MM.1S (cell line): ENCODE measurements around the gene STX12.

Experiments used
- DNase-seq: peaks from one replicate; pipeline ENCODE4 v3.0.0-alpha.2; 2015
- H2AFZ ChIP-seq: fragments of 300-600 bp; sonication (generic); 2 replicates; pipeline ENCODE4 v1.6.0; 2016; ENCODE audit warnings: antibody characterized with exemption, low read length
- H3F3A ChIP-seq: fragments of 300-600 bp; sonication (generic); 2 replicates; pipeline ENCODE4 v1.6.1; 2016; ENCODE audit warnings: mild to moderate bottlenecking, antibody characterized with exemption, low read length, moderate library complexity, mixed read lengths; ENCODE audit not compliant: insufficient read depth
- H3K27ac ChIP-seq: fragments of 300-600 bp; sonication (generic); 2 replicates; pipeline ENCODE4 v1.5.1; 2016; ENCODE audit warnings: mild to moderate bottlenecking, low read length
- H3K27me3 ChIP-seq: fragments of 300-600 bp; sonication (generic); replicated peaks from 2 replicates; pipeline ENCODE4 v1.6.0; 2016; ENCODE audit warnings: low read length; ENCODE audit not compliant: insufficient read depth
- H3K36me3 ChIP-seq: fragments of 300-600 bp; sonication (generic); replicated peaks from 2 replicates; pipeline ENCODE4 v1.6.1; 2016; ENCODE audit warnings: mild to moderate bottlenecking, low read length, mixed read lengths; ENCODE audit not compliant: insufficient read depth
- H3K4me1 ChIP-seq: fragments of 300-600 bp; sonication (generic); 2 replicates; pipeline ENCODE4 v1.6.1; 2016; ENCODE audit warnings: low read length, mixed read lengths
- H3K4me2 ChIP-seq: fragments of 300-600 bp; sonication (generic); 2 replicates; pipeline ENCODE4 v1.6.0; 2016; ENCODE audit warnings: low read depth, low read length
- H3K4me3 ChIP-seq: fragments of 300-600 bp; sonication (generic); 2 replicates; pipeline ENCODE4 v1.5.1; 2016; ENCODE audit warnings: low read length, mixed read lengths
- H3K79me2 ChIP-seq: fragments of 300-600 bp; sonication (generic); 2 replicates; pipeline ENCODE4 v1.6.1; 2016; ENCODE audit warnings: mixed run types, low read length, mixed read lengths
- H3K9ac ChIP-seq: fragments of 300-600 bp; sonication (generic); 2 replicates; pipeline ENCODE4 v1.6.1; 2016; ENCODE audit warnings: low read length, mixed read lengths
- H3K9me2 ChIP-seq: fragments of 300-600 bp; sonication (generic); replicated peaks from 2 replicates; pipeline ENCODE4 v1.6.1; 2016; ENCODE audit warnings: mild to moderate bottlenecking, low read length, mixed read lengths; ENCODE audit not compliant: insufficient read depth
- H3K9me3 ChIP-seq: fragments of 300-600 bp; sonication (generic); replicated peaks from 2 replicates; pipeline ENCODE4 v1.6.1; 2016; ENCODE audit warnings: mild to moderate bottlenecking, low read length, mixed read lengths; ENCODE audit not compliant: insufficient read depth
- H4K20me1 ChIP-seq: fragments of 300-600 bp; sonication (generic); 2 replicates; pipeline ENCODE4 v1.6.1; 2016; ENCODE audit warnings: mild to moderate bottlenecking, low read length, moderate library complexity, mixed read lengths; ENCODE audit not compliant: insufficient read depth
- EZH2 ChIP-seq: fragments of 300-600 bp; sonication (generic); optimal IDR thresholded peaks from 2 replicates; pipeline ENCODE3; 2017; ENCODE audit warnings: low read depth, mild to moderate bottlenecking, antibody characterized with exemption, low read length, mixed read lengths
- EZH2phosphoT487 ChIP-seq: fragments of 300-600 bp; sonication (generic); IDR thresholded peaks from 2 replicates; pipeline ENCODE4 v1.6.1; 2018; ENCODE audit warnings: antibody characterized with exemption, low read length
- TF ChIP-seq, protein P1 (sequence below): fragments of 300-600 bp; sonication (generic); IDR thresholded peaks from 2 replicates; pipeline ENCODE4 v1.5.1; 2016; ENCODE audit warnings: antibody characterized with exemption, low read length, mixed read lengths

STX12 gene

DNA sequence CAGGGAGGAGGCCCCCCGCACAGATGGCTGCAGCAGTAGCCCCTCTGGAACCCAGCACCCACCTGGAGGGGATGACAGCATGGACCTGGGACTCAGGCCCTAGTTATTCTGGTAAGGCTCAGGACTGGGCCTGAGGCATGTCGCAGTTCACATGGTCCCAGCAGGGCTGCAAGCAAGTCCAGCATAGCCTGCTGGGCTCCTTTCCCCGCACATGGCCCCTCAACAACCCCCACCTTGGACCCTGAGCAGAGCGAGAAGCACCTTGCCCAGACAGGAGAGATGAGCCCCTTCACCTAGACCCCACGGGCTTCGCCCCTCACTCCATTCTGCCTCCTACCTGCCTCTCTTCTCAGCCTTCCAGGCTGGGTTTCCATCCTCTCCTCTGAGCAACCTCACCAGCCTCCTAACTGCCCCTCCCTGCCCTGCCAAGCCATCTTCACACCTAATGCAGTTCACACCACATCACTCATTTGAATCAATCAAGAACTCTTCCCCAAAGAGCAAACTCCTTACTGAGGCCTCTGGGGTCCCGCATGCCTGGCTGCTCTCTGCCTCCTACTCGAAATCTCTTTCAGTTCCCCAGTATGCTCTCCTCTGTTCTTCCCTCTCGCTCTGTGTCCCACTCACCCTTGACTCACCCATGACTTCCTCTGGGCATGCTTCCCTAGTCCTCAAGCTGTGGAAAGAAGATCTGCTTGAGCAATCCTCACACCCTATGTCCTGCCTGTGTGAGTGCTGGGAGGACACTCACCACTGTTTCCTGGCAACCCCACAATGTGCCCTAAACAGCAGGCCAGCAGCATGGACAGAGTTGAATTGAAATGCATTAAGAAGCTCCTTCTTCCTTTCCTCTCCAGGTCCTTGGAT, 89.9 kb downstream of the STX12 start:
- Histone ChIP-seq H3K4me2 (no peak overlapping the region), H3K9ac (no peak overlapping the region)
- DNase-seq, result no peak

DNA sequence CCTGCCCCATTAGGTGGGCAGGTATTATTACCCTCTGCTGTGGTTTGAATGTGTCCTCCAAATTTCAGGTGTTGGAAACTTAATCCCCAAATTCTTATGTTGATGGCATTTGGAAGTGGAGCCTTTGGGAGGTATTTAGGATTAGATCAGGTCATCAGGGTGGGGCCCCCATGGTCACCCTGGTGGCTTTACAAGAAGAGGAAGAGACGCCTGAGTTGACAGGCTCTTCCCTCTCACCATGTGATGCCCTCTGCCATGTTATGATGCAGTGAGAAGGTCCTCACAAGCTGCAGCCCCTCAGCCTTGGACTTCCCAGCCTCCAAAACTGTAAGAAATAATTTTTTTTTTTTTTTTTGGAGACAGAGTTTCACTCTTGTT, 90.5 kb downstream of the STX12 start:
- Histone ChIP-seq H3K4me3 (no peak overlapping the region), H3K36me3 (no peaks in the 10 kb centered on the region), H3K9me2 (no peaks in the 10 kb centered on the region), H3K27me3 (no peaks in the 10 kb centered on the region), H3F3A (no peaks in the 10 kb centered on the region), H3K9me3 (no peaks in the 10 kb centered on the region), H3K27ac (no peak overlapping the region), H2AFZ (no peak overlapping the region; the same call in 1 of the 2 replicates), H3K4me1 (no peaks in the 10 kb centered on the region), H3K9ac (no peak overlapping the region), H4K20me1 (no peaks in the 10 kb centered on the region), H3K4me2 (no peak overlapping the region), H3K79me2 (no peaks in the 10 kb centered on the region)
- DNase-seq, result no peak
- TF ChIP-seq EZH2 (no peak), EZH2phosphoT487 (no peak)
- TF ChIP-seq, protein P1, sequence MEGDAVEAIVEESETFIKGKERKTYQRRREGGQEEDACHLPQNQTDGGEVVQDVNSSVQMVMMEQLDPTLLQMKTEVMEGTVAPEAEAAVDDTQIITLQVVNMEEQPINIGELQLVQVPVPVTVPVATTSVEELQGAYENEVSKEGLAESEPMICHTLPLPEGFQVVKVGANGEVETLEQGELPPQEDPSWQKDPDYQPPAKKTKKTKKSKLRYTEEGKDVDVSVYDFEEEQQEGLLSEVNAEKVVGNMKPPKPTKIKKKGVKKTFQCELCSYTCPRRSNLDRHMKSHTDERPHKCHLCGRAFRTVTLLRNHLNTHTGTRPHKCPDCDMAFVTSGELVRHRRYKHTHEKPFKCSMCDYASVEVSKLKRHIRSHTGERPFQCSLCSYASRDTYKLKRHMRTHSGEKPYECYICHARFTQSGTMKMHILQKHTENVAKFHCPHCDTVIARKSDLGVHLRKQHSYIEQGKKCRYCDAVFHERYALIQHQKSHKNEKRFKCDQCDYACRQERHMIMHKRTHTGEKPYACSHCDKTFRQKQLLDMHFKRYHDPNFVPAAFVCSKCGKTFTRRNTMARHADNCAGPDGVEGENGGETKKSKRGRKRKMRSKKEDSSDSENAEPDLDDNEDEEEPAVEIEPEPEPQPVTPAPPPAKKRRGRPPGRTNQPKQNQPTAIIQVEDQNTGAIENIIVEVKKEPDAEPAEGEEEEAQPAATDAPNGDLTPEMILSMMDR, result no peak

More for the DNA sequence above, 89.9 kb downstream of the STX12 start:
- H3K27ac ChIP-seq, result no peak overlapping the region
- TF ChIP-seq EZH2, result no peak
- TF ChIP-seq, protein P1, result no peak
- no peak for TF ChIP-seq EZH2phosphoT487
- no peaks in the 10 kb centered on the region for H3K9me3 ChIP-seq
- no peak overlapping the region for H3K4me3 ChIP-seq
- H3K4me1 ChIP-seq, result no peaks in the 10 kb centered on the region
- no peaks in the 10 kb centered on the region for H3K79me2 ChIP-seq
- no peaks in the 10 kb centered on the region for H3K36me3 ChIP-seq
- H3K27me3 ChIP-seq, result no peaks in the 10 kb centered on the region
- H2AFZ ChIP-seq, result no peak overlapping the region; the same call in 1 of the 2 replicates
- no peaks in the 10 kb centered on the region for H4K20me1 ChIP-seq
- no peaks in the 10 kb centered on the region for H3F3A ChIP-seq
- H3K9me2 ChIP-seq, result no peaks in the 10 kb centered on the region

DNA sequence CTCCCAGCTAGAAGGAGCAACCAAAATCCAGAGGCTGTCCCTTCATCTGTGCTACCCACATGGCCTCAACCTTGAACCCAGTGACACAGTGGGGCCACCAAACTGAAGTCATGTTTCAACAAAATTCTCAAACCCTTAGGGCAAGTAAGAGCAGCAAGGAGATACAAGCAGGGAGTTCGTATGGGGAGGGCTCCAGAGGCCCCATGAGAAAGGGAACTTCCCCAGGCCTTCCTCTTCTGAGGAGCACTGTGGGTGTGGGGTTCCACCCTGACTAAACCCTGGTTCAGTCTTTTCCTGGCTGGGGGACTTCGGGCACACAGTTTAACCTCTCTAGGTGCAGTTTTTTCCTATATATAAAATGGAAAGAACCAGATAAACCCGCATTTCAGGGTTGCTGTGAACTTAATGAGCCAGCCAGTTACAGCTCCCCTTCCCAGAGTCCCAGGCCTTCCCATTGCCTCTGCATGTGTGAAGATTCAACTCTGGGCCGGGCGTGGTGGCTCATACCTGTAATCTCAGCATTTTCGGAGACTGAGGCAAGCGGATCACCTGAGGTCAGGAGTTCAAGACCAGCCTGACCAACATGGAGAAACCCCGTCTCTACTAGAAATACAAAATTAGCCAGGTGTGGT, 91.4 kb downstream of the STX12 start:
- no peaks in the 10 kb centered on the region for H3K36me3 ChIP-seq
- no peaks in the 10 kb centered on the region for H3K9me2 ChIP-seq
- no peak overlapping the region for H3K9ac ChIP-seq
- no peaks in the 10 kb centered on the region for H3K27me3 ChIP-seq
- TF ChIP-seq, protein P1, result no peak
- TF ChIP-seq EZH2, result no peak
- no peaks in the 10 kb centered on the region for H3F3A ChIP-seq
- no peaks in the 10 kb centered on the region for H4K20me1 ChIP-seq
- no peak overlapping the region for H3K27ac ChIP-seq
- DNase-seq, result no peak
- no peaks in the 10 kb centered on the region for H3K79me2 ChIP-seq
- no peak overlapping the region for H2AFZ ChIP-seq
- no peak overlapping the region for H3K4me2 ChIP-seq
- H3K9me3 ChIP-seq, result no peaks in the 10 kb centered on the region
- peaks cover 7% of the 10 kb centered on the region for H3K4me1 ChIP-seq
- H3K4me3 ChIP-seq, result no peak overlapping the region
